Gastroesophageal sphincter (tissue), 3 donors: ENCODE measurements around the gene PEX6.

Experiments used
- EP300 ChIP-seq: sonication (generic); formaldehyde crosslinking; IDR thresholded peaks from one replicate; pipeline ENCODE4 v1.6.1; 2017; ENCODE audit warnings: antibody characterized with exemption, mild to moderate bottlenecking
- TF ChIP-seq, protein P1 (sequence below), 4 experiments: fragments of 200-600 bp in 2 of 4; fragments of 450-650 bp in 2 of 4; sonication (generic) in 1 of 4; IDR thresholded peaks; one replicate each; pipeline ENCODE4 v1.5.1; 2017 to 2019; ENCODE audit warnings: antibody characterized with exemption in 4 of 4, mild to moderate bottlenecking in 2 of 4, moderate library complexity in 2 of 4

DNA sequence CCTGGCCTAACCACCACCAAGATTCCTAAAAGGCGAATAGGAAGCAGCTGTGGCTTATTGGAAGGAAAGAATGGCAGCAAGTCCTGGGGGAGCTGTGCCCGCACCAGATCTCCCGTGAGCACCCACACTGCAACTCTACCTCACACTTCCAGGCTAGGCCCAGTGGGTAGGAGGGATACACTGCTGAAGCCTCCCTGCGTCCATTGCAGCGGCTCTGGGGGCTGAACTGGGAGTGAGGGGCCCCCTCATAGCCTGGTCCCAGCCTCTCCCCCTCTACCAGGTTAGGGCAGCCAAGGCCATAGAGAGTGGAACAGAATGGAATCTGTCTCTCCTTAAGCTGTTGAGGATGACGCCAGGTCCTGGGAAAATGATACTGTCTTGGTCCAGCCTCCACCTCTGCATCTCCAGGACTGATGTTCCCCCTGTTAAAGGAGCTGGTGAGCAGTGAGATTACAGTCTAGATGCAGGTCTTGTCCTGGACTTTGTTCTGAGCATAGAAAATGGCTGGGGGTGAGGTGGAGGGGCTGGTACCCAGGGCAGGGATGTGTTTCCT lies 38.4 kb downstream of the PEX6 start:
- TF ChIP-seq, protein P1, sequence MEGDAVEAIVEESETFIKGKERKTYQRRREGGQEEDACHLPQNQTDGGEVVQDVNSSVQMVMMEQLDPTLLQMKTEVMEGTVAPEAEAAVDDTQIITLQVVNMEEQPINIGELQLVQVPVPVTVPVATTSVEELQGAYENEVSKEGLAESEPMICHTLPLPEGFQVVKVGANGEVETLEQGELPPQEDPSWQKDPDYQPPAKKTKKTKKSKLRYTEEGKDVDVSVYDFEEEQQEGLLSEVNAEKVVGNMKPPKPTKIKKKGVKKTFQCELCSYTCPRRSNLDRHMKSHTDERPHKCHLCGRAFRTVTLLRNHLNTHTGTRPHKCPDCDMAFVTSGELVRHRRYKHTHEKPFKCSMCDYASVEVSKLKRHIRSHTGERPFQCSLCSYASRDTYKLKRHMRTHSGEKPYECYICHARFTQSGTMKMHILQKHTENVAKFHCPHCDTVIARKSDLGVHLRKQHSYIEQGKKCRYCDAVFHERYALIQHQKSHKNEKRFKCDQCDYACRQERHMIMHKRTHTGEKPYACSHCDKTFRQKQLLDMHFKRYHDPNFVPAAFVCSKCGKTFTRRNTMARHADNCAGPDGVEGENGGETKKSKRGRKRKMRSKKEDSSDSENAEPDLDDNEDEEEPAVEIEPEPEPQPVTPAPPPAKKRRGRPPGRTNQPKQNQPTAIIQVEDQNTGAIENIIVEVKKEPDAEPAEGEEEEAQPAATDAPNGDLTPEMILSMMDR (IDR thresholded peaks at IDR 0.05) = no peak
- no peak for TF ChIP-seq EP300
